ENCODE data around the gene F9. TPM values are rescaled to one million over a fixed set of nuclear protein-coding genes. Genes with fewer than 3 reads are reported as not detected.

The F9 gene
- total and polyA plus RNA-seq, 2 of the 4 experiments (the other 2 are of a cell fraction): not detected

GRCh38 chrX:139596068-139596467, 65.5 kb downstream of the F9 start:
- Histone ChIP-seq H2BK5ac (ENCODE audit: low read depth, low read length, poor library complexity, severe bottlenecking) (no peak overlapping the region), H3K9me1 (ENCODE audit: insufficient read depth, low read length) (no peaks in the 10 kb centered on the region), H2AFZ (replicated peaks; ENCODE audit: low read length, poor library complexity) (no peak overlapping the region), H2BK20ac (ENCODE audit: low read depth, low read length) (no peak overlapping the region), H3K56ac (ENCODE audit: extremely low read depth, insufficient read depth, low read length) (no peak overlapping the region), H3K9me3 (ENCODE audit: control insufficient read depth, insufficient read depth, low read length) (no peaks in the 10 kb centered on the region), H3K18ac (ENCODE audit: low read depth, low read length) (no peak overlapping the region), H3K27me3 (ENCODE audit: control insufficient read depth, insufficient read depth, low read length) (no peaks in the 10 kb centered on the region), H3K79me1 (ENCODE audit: low read depth in 1 of 2, low read length in 2 of 2) (no peaks in the 10 kb centered on the region), H4K91ac (ENCODE audit: insufficient read depth, low read depth, low read length) (no peak overlapping the region), H3K14ac (replicated peaks; ENCODE audit: low read depth, low read length) (no peak overlapping the region), H2AK9ac (replicated peaks; ENCODE audit: low read depth, low read length, poor library complexity) (no peak overlapping the region), H4K5ac (ENCODE audit: low read depth, low read length) (no peak overlapping the region), H3K27ac (ENCODE audit: insufficient read depth, low read length) (no peak overlapping the region), H3K4me1 (ENCODE audit: control insufficient read depth, insufficient read depth, low read length) (no peaks in the 10 kb centered on the region), H3K9ac (ENCODE audit: low read depth, low read length) (no peak overlapping the region), H3K4ac (ENCODE audit: low read depth, low read length) (no peak overlapping the region), H4K8ac (ENCODE audit: low read depth in 2 of 2, low read length in 2 of 2) (no peak overlapping the region), H3K4me2 (ENCODE audit: low read depth, low read length) (no peak overlapping the region), H2AK5ac (ENCODE audit: low read depth, low read length) (no peak overlapping the region), H3K36me3 (ENCODE audit: control insufficient read depth, insufficient read depth, low read length) (no peaks in the 10 kb centered on the region), H2BK15ac (ENCODE audit: low read depth, low read length) (no peak overlapping the region), H4K20me1 (ENCODE audit: insufficient read depth, low read length) (no peaks in the 10 kb centered on the region), H2BK120ac (ENCODE audit: low read depth, low read length) (no peak overlapping the region), H3K4me3 (ENCODE audit: insufficient read depth, low read depth, low read length) (no peak overlapping the region), H3K23ac (ENCODE audit: low read depth, low read length) (no peak overlapping the region)
- no peak for DNase-seq
- in situ Hi-C loops (cut with MboI; ENCODE audit: low sequenced_read_pairs): no loop called here
- dilution Hi-C loops (cut with HindIII; ENCODE audit: low sequenced_read_pairs, unreplicated experiment): no loop called here
- CTCF ChIA-PET: no interaction called here
- ATAC-seq (ENCODE audit: low read depth): no peak
- POLR2A ChIA-PET (ENCODE audit: unreplicated experiment): no interaction called here
- TF ChIP-seq NFE2L2 (IDR thresholded peaks at IDR 0.05; ENCODE audit: low read depth, low read length): no peak
- TF ChIP-seq FOS (IDR thresholded peaks at IDR 0.05; ENCODE audit: low read depth, low read length): no peak
- no peak for TF ChIP-seq BHLHE40 (IDR thresholded peaks at IDR 0.05; ENCODE audit: low read depth, low read length)
- no peak for TF ChIP-seq RFX5 (IDR thresholded peaks at IDR 0.05; ENCODE audit: low read depth, low read length)
- TF ChIP-seq ELK1 (IDR thresholded peaks at IDR 0.05; ENCODE audit: borderline replicate concordance, low read depth, low read length): no peak
- TF ChIP-seq USF2 (IDR thresholded peaks at IDR 0.05; ENCODE audit: low read depth, low read length): no peak
- no peak for TF ChIP-seq SMC3 (IDR thresholded peaks at IDR 0.05; ENCODE audit: low read depth, low read length)
- TF ChIP-seq MXI1 (IDR thresholded peaks at IDR 0.05; ENCODE audit: borderline replicate concordance, low read depth, low read length): no peak
- TF ChIP-seq RAD21 (IDR thresholded peaks at IDR 0.05; ENCODE audit: low read length): no peak
- no peak for TF ChIP-seq POLR2A (IDR thresholded peaks at IDR 0.05; ENCODE audit: low read depth, low read length)
- TF ChIP-seq CTCF (conservative IDR thresholded peaks at IDR 0.05; ENCODE audit: low read depth, low read length): no peak
- no TSS peak for BruUV-seq (replicated peaks)
- WGBS, 2 experiments (ENCODE audit: extremely low coverage in 2 of 2, insufficient read length in 1 of 2): no CpG with 5 or more reads among the region's 4 CpGs
- intact Hi-C loops (cut with micrococcal nuclease): no loop called here

All from IMR-90 (cell line).